HG02588 (cell line): ENCODE results near the gene SPAG4.
A peak's percentile ranks its signal among the peaks of the same experiment; 100 is the strongest.

Experiments
- ATAC-seq: cut with Tn5 transposase; IDR thresholded peaks from one replicate; pipeline ENCODE4 v1.9.1; 2021; ENCODE audit warnings: mild to moderate bottlenecking, moderate library complexity; ENCODE audit not compliant: unreplicated experiment

Gene SPAG4, protein sequence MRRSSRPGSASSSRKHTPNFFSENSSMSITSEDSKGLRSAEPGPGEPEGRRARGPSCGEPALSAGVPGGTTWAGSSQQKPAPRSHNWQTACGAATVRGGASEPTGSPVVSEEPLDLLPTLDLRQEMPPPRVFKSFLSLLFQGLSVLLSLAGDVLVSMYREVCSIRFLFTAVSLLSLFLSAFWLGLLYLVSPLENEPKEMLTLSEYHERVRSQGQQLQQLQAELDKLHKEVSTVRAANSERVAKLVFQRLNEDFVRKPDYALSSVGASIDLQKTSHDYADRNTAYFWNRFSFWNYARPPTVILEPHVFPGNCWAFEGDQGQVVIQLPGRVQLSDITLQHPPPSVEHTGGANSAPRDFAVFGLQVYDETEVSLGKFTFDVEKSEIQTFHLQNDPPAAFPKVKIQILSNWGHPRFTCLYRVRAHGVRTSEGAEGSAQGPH

GRCh38 chr20:35615667-35616464, at the start of gene SPAG4:
TSS of gene SPAG4 (plus strand) at chr20:35615829. CDS start at chr20:35616004, 175 bp downstream.
- ATAC-seq: peak; percentile 68

- ATAC-seq: no peak
Observed at GRCh38 chr20:35568645-35569044, 47.0 kb upstream of the SPAG4 start.

- no peak for ATAC-seq
Observed at GRCh38 chr20:35571555-35571954, 44.1 kb upstream of the SPAG4 start.

- no peak for ATAC-seq
Observed at GRCh38 chr20:35572838-35573237, 42.8 kb upstream of the SPAG4 start.

- ATAC-seq: no peak
Observed at GRCh38 chr20:35575958-35576357, 39.7 kb upstream of the SPAG4 start.

DNA sequence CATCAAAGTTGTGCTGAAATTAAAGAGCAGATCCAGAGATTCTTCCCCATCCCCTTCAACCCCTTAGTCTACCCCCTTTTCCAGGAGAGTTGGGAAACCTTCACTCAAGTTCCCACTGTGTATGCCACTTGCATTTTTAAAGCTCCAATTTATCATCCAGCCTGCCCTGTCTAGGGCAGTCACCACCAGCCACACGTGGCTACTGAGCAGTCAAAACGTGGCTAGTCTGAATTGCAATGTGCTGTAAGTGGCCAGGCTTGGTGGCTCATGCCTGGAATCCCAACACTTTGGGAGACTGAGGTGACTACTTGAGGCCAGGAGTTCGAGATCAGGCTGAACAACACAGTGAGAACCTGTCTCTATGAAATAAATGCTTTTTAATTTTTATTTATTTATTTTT, 38.8 kb upstream of the SPAG4 start:
- no peak for ATAC-seq

GRCh38 chr20:35578469-35578868, 37.2 kb upstream of the SPAG4 start:
- ATAC-seq: no peak

GRCh38 chr20:35579196-35579595, 36.4 kb upstream of the SPAG4 start:
- no peak for ATAC-seq

GRCh38 chr20:35582131-35582530, 33.5 kb upstream of the SPAG4 start:
- ATAC-seq: no peak

GRCh38 chr20:35582741-35583404, 32.8 kb upstream of the SPAG4 start:
- no peak for ATAC-seq

GRCh38 chr20:35583636-35584560, 31.7 kb upstream of the SPAG4 start:
- ATAC-seq: no peak

DNA sequence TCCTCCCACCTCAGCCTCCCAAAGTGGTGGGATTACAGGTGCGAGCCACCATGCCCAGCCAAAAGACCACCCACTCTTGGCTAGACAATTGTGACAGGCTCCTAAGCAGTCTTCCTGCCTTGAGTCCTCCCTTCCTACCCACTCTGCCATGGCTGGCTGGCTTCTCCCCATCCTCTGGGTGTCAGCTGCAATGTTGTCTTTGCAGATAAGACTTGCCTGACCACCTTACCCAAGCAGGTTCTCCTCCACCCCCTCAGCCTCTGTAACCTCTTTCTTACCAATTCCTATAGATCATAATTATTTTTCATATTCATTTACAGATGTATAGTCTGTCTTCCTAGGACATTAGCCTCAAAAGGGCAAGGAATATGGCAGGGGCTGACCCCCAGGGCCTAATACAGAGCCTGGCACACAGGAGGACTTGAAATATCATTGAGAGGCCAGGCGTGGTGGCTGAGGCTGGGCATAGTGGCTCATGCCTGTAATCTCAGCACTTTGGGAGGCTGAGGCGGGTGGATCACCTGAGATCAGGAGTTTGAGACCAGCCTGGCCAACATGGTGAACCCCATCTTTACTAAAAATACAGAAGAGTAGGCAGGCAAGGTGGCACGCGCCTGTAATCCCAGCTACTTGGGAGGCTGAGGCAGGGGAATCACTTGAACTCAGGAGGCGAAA, 28.7 kb upstream of the SPAG4 start:
- no peak for ATAC-seq

DNA sequence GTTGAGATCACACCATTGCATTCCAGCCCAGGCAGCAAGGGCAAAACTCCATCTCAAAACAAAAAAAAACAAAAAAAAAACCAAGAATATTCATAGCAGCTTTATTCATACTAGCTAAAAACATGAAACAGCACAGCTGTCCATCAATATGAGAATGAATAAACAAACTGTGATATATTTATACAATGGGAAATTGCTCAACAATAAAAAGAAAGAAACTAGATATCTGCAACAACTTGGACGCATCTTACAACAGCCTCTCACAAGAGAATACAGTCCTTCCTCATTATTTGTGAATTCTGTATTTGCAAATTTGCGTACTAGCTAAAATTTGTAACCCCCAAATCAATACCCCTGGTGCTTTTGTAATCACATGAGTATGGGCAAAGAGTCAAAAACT, 28.2 kb upstream of the SPAG4 start:
- no peak for ATAC-seq

DNA sequence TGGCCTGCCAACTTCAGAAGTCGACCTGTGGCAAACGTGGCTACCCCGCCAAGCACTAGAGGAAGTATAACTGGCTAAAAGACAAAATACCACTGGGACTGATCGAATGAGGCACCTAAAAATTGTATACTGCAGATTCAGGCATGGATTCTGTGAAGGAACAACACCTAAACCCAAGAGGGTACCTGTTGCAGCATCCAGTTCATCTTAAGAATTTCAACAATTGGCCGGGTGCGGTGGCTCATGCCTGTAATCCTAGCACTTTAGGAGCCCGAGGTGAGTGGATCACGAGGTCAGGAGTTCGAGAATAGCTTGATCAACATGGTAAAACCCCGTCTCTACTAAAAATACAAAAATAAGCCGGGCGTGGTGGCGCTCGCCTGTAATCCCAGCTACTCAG, 27.2 kb upstream of the SPAG4 start:
- no peak for ATAC-seq

GRCh38 chr20:35592339-35592974, 23.2 kb upstream of the SPAG4 start:
- ATAC-seq: no peak

- ATAC-seq: no peak
Observed at GRCh38 chr20:35595456-35595855, 20.2 kb upstream of the SPAG4 start.

- ATAC-seq: no peak
Observed at GRCh38 chr20:35595901-35596300, 19.7 kb upstream of the SPAG4 start.

- ATAC-seq: no peak
Observed at GRCh38 chr20:35597186-35597585, 18.4 kb upstream of the SPAG4 start.

DNA sequence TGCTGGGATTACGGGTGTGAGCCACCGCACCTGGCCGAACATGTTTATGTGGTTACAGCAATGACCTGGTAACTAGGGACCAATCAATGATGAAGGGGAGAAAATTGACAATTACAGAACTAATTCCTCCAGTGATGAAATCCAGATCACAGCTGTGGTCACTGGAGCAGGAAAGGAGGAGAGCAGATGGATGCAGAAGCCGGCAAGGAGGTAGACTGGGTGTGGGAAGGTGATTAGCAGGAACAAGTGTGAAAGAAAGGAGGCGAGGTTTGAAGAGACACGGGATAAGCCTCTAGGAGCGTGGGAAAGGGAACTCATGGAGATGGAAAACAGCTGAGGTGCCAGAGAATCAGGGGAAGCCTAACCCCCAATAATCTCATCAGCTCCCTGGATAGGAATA, 17.2 kb upstream of the SPAG4 start:
- no peak for ATAC-seq
